Dermis microvascular lymphatic vessel endothelial cell (primary cell): Measurements from ENCODE around the gene TAS1R2. TPM values are rescaled to one million over a fixed set of nuclear protein-coding genes. Genes with fewer than 3 reads are reported as not detected.

ENCODE experiments used
- DNase-seq, 2 donors: peaks; one replicate each; pipeline versions ENCODE4 v3.0.0 to v3.0.0-alpha.2; 2010; ENCODE audit warnings: low read depth in 2 of 2
- total RNA-seq: library from RNA; depleted of rRNA; stranded (reverse); fragments of >200 nt; gene quantifications from 2 replicates; pipeline ENCODE4 v1.2.1, GENCODE V29; 2014

Gene TAS1R2
- total RNA-seq, 1 donor from 2014 or later: not detected

DNA sequence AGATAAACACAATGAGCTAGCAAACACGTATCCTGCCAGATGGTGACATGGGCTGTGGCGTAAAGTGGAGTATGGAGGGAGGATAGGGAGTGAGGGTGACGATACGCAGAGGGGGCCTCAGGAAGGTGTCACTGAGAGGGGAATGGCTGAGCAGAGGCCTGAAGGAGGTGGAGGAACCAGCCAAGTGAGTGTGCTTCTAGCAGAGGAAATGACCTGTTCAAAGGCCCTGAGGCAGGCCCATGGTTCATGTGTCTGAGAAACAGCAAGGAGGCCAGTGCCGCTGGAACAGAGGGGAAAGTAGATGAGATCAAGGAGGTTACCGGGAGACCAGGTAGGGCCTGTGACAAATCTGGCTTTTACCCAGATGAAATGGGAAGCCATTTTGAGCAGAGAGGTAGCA lies 36.0 kb downstream of the TAS1R2 start:
- DNase-seq: no peak

DNA sequence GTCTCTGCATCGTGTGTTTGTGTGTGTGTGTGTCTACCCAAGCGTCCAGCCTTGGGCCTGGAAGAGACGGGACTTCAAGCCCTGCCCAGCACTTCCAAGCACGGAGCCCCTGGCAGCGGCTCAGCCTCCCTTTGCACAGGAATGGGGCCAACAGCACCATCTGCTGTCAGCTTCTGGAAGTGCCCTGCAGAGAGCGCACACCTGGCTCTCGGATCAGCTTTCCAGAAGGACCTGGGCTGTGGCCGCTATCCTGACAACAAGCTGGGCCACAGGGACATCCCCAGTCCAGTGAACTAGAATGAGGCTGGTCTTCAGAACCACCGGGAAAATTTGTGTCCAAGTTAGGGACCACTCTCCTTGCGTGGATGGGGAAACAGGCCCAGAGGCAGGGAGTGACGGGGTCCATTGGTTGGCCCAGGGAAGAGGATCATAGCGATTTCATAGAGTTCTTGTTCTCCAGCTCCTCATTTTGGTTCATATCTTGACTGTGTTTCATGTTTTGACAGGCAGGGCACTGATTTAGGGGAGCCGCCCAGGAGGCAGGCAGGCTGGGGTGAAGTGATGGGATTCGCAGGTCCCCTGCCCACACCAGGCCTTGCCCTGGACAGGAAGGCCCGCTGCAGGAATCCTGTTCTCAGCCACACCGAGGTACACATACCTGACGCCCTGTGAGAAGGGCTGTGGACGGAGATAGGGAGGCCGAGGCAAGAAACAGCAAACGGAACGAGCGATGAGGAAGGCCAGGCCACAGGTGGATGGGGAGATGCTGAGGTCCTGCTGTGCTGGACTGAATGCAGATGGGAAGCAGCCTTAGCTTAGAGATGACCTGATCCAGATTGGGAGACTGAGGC lies 38.4 kb downstream of the TAS1R2 start:
- peak; percentile 31 to 65 for DNase-seq

DNA sequence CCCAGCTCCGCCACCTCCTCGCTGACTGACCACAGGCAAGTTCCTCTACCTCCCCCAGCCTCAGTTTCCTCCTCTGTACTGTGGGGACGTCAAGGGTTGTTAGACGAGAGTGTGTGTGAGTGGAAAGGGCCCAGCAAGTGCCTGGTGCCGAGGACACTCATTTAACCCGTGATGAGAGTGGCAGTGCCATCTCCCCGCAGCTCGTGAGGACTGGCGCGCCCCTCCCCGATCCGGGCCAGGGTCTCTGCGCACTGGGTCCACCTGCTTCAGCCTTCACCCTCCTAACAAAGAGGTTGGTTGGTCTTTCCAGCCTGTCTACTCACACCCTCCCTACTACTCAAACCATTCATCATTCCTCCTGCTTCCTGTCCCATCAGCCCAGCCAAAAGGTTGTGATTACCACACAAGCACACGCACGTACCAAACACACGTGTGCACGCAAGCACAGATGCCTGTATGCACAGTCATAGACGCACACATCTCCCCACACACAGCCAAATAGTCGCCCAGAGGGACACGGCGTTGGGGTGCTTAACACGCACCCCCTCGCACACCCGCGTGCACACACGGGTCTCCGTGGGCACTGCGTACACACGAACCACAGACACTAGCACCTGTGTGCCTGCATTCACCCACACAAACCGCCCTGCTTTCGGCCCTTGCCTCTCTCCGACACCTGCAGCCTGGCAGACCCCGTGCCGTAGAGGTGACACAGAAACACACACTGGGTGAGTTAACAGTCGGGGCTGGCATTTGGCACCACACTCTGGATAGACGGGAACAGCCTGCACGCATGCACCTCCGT lies 39.3 kb downstream of the TAS1R2 start:
- no peak for DNase-seq

DNA sequence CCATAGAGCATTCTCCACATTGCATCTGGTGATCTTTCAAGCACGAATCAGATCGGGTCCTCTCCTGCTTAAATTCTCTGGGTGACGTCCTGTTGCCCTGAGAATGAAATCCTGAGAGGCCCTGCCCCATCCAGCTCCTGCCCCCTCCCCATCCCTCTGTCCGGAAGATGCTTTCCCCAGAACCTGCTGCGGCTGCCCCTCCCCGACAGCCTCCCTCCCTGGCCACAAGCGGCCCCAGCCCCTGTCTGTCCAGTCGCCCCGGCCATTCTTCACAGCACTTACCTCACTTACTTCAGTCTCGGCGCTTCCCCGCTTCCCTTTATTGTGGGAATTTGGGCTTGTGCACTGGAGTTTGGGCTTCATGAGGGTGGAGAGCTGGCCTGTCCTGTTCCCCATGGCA lies 40.3 kb downstream of the TAS1R2 start:
- no peak for DNase-seq

DNA sequence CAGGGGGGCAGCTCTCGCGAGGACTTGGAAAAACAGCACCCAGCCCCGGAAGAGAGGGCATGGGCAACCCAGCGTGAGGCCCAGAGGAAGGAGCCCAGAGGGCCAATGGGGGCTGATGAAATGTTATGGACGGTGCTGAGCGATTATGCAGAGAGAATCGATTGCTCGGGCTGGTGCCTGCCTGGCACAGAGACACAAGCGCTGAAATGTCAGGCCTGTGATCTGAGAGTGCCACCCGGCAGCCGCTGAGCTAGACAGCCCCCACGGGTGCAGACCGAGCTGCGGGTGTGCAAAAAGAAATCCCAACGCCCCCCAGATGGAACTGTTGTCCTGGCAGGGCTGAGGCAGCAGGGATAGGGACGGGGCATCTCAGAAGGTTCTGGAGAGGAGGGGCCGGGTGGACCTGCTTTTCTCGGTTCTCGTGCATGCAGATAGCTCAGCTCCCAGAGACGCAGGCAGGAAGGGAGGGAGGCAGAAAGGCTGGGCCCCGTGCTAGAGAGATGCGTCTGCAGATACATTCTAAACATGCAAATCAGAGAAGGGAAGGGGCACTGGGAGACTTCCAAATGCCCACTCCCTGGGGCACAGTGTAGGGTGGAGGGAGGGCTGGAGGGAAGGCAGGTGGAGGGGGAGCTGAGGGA lies 41.5 kb downstream of the TAS1R2 start:
- no peak for DNase-seq

DNA sequence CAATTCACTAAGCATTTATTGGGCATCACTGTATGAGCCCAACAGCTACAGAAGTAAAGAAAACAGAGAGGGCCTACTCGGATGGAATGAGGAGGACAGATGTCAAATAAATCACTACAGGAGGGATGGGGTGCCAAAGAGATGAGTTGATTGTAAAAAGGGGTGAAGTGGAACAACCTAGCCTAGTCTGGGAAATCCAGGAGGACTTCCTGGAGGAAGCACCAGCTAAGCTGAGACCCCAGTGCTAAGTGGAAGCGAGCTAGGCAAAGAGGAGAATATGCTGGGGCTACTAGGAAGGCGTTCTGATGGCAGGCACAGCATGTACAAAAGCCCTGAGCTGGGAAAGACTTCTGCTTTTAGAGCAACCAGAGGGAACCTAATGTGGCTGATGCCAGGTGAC lies 42.1 kb downstream of the TAS1R2 start:
- DNase-seq: no peak

DNA sequence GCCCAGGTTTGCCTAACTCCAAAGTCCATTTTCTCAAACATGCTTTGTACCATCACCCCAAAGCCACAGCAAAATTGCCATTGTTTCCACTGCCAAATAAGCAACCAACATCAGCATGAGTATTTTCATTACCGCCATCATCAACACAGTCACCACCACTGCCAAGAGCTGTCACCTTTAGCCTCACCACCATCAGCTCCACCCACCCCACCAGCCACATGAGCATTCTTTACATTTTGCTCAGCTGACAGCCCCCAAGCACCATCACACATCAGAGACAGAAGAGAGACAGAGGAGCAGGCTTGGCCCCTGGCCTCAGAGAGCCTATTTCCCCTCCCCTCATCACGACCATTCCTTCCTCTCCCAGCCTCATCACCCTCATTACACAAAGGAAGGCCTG lies 42.7 kb downstream of the TAS1R2 start:
- DNase-seq: no peak

DNA sequence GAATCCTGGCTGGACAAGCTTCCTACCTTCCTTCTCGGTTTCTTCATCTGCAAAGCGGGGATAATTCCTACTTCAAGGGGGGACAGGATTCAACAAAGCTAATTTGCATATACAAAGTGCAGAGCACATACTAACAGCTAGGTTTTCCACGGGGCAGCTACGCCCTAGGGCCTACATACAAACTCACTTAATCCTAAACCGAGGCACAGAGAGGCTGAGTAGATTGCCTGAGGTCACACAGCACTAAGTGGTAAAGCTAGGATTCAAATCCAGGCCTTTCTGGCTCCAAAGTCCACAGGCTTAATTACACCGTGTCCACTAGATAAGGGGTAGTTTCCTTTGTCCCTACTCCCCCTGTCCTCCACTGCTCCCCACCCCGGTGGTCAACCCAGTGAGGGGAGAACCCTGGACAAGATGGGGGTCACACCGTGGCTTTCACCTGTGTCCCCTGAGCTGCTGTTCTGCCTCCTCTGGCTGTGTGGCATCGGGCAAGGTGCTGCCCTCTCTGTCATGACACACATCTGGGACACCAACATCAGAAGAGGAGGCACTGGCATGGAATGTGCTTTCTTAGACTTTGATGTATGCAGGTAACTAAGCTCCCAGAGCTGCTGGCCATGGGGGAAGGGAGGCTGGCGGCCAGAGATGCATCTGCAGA lies 44.5 kb downstream of the TAS1R2 start:
- DNase-seq: no peak

DNA sequence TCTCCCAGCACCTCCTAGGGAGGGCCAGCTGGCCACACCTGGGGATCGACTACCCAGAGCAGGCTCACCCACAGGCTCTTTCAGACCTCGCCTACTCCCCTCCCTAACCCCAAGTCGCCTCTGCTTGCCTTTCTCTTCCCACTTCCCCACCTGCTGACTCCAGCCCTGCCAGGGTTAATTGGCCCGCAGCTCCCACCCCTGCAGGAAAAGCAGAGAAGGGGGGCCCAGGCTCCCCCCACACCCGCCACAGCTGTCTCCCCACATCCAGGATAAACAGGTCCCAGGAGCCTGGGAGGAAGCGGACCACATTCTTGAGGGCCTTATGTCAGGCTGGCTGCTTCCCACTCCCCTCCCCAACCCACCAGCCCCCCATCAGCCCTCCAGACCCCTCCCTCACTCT lies 45.0 kb downstream of the TAS1R2 start:
- DNase-seq: no peak

DNA sequence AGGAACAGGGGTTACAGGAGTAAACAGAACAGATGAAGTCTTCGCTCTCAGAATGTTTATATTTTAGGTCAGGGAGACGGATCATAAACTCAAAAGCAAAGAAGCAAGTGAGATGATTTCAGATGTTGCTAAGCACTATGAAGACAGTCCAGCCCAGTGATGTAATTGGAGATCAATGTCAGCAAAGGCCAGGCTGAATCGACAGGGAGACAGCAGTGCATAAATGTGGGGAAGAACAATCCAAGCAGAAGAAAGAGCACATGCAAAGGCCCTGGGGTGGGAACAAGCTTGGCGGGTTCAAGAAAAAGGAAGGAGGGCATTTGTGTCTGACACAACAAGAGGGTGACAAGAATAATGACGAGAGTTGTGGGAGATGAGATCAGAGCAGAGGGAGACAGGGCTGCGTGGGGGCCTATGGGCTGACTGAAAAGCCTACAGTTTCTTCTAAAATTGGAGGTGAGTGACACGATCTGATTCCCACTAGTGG lies 47.0 kb downstream of the TAS1R2 start:
- DNase-seq: no peak

DNA sequence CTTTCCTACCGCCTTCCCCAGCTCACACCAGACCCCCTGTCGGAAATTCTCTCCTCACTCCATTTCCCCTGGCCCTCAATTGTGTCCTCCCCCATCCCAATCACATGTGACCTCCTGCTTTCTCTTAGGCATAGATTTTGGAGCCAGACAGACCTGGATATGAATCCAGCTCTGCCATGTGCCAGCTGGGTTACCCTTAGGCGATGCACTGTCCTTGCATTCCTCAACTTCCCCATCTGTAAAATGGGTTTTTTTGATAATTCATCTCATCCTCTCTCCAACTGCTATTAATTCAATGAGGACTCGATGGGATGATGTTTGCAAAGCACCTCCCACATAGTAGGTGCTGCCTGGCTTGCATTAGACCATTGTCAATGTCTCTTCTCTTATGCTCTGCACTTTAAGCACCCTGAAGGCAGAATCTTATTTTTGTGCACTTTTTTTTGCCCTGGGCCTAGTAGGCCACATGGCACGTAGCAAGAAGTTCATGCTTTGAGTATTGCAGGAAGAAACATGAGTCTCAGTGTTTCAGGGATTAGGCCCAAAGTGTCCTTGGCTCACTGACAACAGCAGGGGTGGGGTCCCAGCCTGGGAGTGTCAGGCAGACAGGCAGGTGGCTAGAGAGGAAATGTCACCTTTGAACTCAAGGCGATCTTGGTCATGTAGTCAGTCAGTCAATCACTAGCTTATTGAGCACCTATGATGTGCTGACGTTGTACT lies 47.6 kb downstream of the TAS1R2 start:
- no peak for DNase-seq

DNA sequence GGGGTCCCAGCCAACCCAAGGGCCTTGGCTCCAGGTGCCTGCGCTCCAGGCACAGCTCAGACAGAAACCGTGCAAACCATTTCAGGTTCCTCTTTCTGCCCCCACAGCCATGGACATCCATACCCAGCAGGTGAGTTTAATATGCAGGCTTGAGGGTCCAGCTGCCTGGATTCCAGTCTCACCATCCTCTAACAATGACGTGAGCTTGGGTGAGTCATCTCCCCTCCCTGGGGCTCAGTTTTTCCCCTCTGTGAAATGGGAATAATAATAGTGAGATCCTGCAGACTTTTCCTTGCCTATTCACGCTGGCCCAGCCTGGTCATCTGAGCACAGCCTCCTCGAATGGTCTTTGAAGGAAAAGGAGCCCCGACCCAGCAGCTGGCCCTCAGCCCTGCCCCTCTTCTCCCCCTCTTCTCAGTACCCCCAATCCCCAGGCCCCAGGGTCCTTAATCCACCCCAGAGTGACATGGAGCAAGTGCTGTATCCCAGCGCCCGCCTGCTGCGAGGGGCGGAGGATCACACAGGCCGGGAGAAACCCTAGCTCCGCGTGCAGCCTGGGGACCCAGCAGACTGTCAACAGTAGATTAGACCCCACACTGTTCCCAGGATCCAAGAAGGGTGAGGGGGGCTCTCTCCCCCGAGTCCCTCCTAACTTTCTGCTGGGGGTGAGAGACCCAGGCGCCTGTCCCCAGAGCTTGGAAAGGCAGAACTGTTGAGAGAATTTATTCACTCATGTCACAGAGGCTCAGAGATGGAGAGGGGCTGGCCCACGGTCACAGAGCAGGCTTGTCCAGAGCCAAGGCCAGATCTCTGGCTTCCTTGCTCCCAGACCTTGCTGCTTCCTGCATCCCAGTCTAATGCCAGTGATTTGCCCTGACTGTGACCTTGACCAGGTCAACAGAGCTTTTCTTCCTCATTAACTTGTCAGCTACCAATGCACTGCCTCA lies 49.2 kb downstream of the TAS1R2 start:
- DNase-seq: no peak

DNA sequence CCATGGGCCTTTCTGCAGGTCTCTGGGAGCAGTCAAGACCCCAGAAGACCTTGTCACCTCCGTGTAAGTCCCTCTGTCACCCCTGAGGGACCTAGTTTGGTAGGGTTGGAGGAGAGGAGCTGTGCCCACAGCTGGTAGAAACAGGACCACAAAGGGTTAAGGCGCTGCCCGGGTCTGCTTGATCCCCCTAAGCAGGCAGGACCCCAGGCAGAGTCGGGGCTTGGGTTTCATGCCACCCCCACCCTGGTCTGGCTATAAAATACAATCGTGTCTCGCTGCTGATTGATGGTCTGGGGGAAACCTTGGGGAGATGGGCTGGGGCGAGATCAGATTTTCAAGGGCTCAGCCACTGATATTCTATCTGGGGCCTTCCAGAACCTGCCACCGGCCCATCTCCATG lies 50.9 kb downstream of the TAS1R2 start:
- no peak for DNase-seq

DNA sequence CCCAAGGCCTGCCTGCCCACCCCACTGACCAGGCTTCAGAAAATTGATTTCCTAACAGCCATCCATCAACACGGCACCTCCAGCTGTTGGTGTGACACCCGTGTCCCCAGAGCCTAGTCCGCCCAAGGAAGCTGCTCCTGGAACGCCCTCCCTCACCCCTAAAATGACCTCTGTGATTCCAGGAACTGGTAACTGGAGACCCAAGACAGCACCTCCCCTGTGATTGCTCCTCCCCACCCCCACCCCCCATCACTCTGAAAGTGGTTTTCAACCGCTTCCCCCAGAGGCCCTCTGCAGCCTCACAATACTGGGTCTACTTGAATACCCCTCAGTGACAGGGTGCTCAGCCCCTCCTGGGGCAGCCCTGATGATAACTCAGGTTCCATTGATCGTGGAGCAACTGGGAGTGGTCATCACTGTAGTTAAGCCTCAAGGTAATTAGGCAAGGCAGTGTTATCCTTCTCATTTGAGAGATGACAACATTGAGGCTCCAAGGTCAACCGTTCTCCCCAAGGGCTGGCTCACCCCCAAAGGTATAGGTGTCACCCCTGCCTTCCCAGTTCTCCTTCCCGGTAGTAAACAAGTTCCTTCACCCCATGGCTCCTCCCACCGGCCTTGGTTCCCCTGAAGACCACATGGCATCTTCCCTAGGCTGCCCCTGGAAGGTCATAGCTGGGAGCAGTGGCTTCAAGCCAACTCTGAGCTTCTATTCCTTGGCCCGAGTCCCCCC lies 52.0 kb downstream of the TAS1R2 start:
- no peak for DNase-seq

DNA sequence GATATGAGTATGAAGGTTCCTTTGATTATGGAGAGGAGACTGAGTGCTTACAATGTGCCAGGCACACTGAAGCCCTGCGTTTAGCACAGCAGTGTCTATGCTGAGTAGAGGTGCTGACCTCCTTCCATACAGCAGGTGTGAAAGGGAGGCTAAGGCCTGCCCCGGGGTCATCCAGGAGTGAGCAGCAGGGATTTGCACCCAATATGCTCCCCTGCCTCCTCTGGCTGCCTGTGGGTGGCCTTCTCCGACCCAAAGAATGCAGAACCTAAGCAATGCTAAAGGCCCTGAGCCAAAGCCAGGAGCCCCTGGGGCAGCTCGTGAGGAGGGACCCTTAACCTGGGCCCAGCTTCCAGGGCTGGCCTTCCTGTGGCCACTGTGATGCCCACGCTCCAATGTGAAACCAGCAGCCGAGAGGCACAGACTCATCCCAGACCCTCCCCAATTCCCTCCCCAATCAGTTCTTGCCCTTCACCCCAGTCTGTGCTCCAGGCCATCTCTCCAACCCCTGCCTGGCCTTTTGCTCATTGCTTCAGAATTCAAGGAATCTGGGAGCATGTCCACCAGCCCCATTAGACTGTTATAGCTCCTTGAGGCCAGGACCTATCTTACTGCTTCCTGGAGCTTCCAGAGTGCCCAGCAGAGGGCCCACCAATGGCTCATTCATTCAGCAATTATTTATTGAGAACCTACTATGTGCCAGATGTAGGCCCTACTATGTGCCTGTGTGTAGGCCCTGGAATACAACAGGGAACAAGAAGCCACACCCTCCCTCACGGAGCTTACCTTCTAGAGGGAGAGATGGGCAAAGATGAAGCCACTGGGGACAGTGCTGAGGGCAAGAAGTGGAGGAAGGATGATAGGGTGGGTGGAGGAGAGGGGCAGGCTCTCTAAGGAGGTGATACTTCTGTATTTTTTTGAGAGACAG lies 53.3 kb downstream of the TAS1R2 start:
- DNase-seq: no peak

DNA sequence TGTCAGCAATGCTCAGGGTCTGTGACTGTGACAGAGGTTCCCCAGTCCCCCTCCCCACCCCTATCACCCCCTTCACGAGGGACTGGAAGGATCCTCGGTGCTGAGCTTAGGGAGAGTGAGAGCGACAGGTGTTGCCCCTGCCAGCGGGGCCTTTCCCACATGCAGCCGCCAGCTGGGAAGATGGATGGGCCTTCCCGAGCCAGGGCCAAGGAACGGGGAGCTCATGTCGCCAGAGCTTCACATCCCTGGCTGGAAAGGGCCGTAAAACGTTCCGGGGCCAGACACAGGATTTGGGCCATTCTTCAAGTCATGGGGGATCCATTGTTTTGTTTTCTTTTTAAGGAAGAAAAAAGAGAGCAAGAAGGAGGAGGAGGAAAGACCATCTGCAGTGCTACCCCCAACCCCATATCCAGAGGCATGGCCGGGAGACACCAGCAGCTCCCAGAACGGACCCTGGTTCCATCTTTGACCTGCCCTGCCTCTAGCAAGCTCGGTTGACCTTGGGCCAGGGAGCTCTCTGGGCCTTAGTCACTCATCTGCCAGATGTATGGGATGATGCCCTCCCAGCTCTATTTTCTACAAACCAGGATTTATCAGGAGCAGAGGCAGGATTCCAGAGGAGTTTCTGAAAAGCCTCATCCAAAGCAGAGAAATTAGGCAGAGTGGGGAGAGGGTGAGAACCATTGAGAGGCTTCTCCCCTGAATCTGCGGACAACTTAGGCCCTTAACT lies 54.1 kb downstream of the TAS1R2 start:
- no peak for DNase-seq

DNA sequence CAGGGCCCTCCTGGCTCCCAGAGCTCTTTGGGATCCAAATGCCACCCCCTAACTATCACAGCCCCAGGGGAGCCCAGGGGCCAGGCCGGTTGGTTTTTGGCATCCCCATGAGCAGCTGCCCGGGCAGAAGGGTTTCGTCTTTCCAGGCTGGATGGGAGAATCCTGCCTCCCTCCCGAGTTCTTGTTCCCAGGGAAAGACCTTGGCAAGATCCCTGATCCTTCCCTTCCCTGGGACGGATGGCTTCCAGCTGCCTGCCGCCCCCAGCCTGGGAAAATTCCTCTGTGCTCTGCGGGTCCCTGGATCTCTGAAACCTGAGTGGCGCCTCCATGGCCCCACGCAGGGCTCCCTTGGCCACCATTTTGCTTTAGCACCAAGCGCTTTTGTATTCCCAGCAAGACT lies 55.6 kb downstream of the TAS1R2 start:
- no peak for DNase-seq
